HT1080 (cell line): Measurements from ENCODE around the gene TRIP12. TPM values are rescaled to one million over a fixed set of nuclear protein-coding genes. Genes with fewer than 3 reads are reported as not detected.
"Not testable (repeated sequence)": the region's sequence is repeated elsewhere in the genome, so short reads cannot be mapped to it uniquely, and the experiment has no call there.

Source experiments
- DNase-seq: peaks from one replicate; pipeline ENCODE4 v3.0.0-alpha.2; 2015; ENCODE audit warnings: low read depth
- small RNA-seq: library from RNA; depleted of rRNA; stranded (forward); fragments of <200 nt; gene quantifications from one replicate; pipeline ENCODE3, GENCODE V24; 2014
- total RNA-seq: library from RNA; depleted of rRNA; stranded (reverse); fragments of >200 nt; shearing (Covaris generic); gene quantifications from 2 replicates; pipeline ENCODE4 v1.2.3, GENCODE V29; 2014; rRNA removed

The TRIP12 gene
- total RNA-seq, 1 experiment from 2014 or later = 179 TPM

- peak; percentile 87 for DNase-seq
Observed at GRCh38 chr2:229725716-229726574, 195.9 kb downstream of the TRIP12 start.

GRCh38 chr2:229723192-229723591, 198.6 kb downstream of the TRIP12 start:
- DNase-seq = not testable (repeated sequence)

GRCh38 chr2:229719926-229720647, 201.7 kb downstream of the TRIP12 start:
- DNase-seq = peak; percentile 18

- no peak for DNase-seq
Observed at GRCh38 chr2:229718057-229718456, 203.8 kb downstream of the TRIP12 start.

GRCh38 chr2:229715895-229716507, 205.8 kb downstream of the TRIP12 start:
- DNase-seq = peak; percentile 58

- DNase-seq = peak; percentile 58
Observed at GRCh38 chr2:229714736-229715541, 206.9 kb downstream of the TRIP12 start.

- peak; percentile 13 for DNase-seq
Observed at GRCh38 chr2:229714080-229714735, 207.6 kb downstream of the TRIP12 start, which contains the start of gene DNER. DNER (minus strand) TSS chr2:229714555; CDS start chr2:229714423, 132 bp downstream.

Small RNAs within 50 kb of the gene (small RNA-seq; reads per million reads assigned to genes)
- gene RNU6-613P (not detected), gene RNU6-964P (not detected)

Other genes with a start within 250 kb of the TRIP12 start
- 42.9 and 51.3 TPM in 2 replicates for gene DNER, start 207.5 kb downstream of the TRIP12 start, total RNA-seq
- 0.42 and 0.43 TPM in 2 replicates for gene FBXO36, start 494 bp upstream of the TRIP12 start, total RNA-seq
- not detected in 2 replicates for gene SLC16A14, start 146.9 kb upstream of the TRIP12 start, total RNA-seq